Measurements from ENCODE around the gene CDH18.

CDH18 gene

GRCh38 chr5:19986806-19987205 lies 1.2 kb downstream of the CDH18 start:
- Histone ChIP-seq H3K9me3 (no peaks in the 10 kb centered on the region), H3K4me1 (peaks cover 9% of the 10 kb centered on the region), H3K36me3 (no peaks in the 10 kb centered on the region), H3K4me3 (ENCODE audit: low read depth, low read length) (no peak overlapping the region; the same call in 1 of the 2 replicates), H3K27me3 (no peaks in the 10 kb centered on the region)
- no peak for DNase-seq
- TF ChIP-seq, protein P1, sequence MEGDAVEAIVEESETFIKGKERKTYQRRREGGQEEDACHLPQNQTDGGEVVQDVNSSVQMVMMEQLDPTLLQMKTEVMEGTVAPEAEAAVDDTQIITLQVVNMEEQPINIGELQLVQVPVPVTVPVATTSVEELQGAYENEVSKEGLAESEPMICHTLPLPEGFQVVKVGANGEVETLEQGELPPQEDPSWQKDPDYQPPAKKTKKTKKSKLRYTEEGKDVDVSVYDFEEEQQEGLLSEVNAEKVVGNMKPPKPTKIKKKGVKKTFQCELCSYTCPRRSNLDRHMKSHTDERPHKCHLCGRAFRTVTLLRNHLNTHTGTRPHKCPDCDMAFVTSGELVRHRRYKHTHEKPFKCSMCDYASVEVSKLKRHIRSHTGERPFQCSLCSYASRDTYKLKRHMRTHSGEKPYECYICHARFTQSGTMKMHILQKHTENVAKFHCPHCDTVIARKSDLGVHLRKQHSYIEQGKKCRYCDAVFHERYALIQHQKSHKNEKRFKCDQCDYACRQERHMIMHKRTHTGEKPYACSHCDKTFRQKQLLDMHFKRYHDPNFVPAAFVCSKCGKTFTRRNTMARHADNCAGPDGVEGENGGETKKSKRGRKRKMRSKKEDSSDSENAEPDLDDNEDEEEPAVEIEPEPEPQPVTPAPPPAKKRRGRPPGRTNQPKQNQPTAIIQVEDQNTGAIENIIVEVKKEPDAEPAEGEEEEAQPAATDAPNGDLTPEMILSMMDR (IDR thresholded peaks at IDR 0.05; ENCODE audit: low read depth, low read length) = no peak

GRCh38 chr5:19986031-19986619 lies 1.9 kb downstream of the CDH18 start:
- DNase-seq = no peak
- Histone ChIP-seq H3K36me3 (no peaks in the 10 kb centered on the region), H3K9me3 (no peaks in the 10 kb centered on the region), H3K4me1 (peaks cover 9% of the 10 kb centered on the region), H3K27me3 (no peaks in the 10 kb centered on the region), H3K4me3 (ENCODE audit: low read depth, low read length) (no peak overlapping the region)
- TF ChIP-seq, protein P1 (IDR thresholded peaks at IDR 0.05; ENCODE audit: low read depth, low read length) = no peak

DNA sequence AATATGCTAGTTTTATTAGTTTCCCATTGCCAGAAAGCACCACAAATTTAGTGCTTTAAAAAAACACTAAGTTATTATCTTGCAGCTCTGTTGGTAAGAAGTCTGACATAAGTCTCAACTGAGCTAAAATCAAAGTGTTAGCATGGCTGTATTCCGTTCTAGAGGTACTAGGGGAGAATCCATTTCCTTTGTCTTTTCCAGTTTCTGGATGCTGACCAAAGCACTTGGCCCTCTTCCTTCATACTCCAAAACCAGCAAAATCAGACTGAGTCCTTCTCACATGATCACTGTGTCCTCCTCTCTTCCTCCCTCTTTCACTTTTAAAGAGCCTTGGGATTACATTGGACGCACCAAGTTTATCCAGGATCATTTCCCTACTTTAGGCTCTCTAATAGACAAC lies 9.5 kb downstream of the CDH18 start:
- TF ChIP-seq, protein P1 (IDR thresholded peaks at IDR 0.05; ENCODE audit: low read depth, low read length) = no peak
- Histone ChIP-seq H3K4me1 (peaks cover 16% of the 10 kb centered on the region), H3K27me3 (no peaks in the 10 kb centered on the region), H3K36me3 (no peaks in the 10 kb centered on the region; the same call in 1 of the 2 replicates), H3K9me3 (no peaks in the 10 kb centered on the region), H3K4me3 (ENCODE audit: low read depth, low read length) (no peak overlapping the region)
- DNase-seq = no peak

- TF ChIP-seq, protein P1 (IDR thresholded peaks at IDR 0.05; ENCODE audit: low read depth, low read length) = no peak
- Histone ChIP-seq H3K9me3 (no peaks in the 10 kb centered on the region), H3K4me1 (peaks cover 16% of the 10 kb centered on the region), H3K4me3 (ENCODE audit: low read depth, low read length) (no peak overlapping the region), H3K27me3 (no peaks in the 10 kb centered on the region), H3K36me3 (no peaks in the 10 kb centered on the region; the same call in 1 of the 2 replicates)
- peak; percentile 27 for DNase-seq
These were observed 10.9 kb downstream of the CDH18 start for GRCh38 chr5:19977099-19977498.

DNA sequence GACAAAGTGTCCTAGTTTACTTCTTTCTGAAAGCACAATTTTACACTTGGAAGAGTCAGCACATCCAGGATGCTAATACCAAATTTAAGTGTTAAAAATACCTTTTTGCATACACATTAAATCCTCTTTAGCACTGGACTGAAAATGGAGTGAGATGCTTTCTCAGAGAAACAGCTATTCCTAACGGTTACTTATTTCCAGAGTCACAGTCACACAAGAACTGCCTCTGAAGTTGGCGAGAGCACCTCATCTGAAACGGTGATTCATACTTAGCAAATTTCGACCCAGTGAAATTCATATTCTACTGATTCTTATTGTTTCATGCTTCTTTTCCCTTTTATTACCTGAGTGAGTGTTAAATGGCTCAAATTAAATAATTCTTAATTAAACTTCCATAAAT lies 12.2 kb downstream of the CDH18 start:
- Histone ChIP-seq H3K36me3 (no peaks in the 10 kb centered on the region; the same call in 1 of the 2 replicates), H3K27me3 (no peaks in the 10 kb centered on the region), H3K4me1 (peaks cover 16% of the 10 kb centered on the region), H3K9me3 (no peaks in the 10 kb centered on the region), H3K4me3 (ENCODE audit: low read depth, low read length) (no peak overlapping the region)
- DNase-seq = no peak
- TF ChIP-seq, protein P1 (IDR thresholded peaks at IDR 0.05; ENCODE audit: low read depth, low read length) = no peak

- Histone ChIP-seq H3K4me1 (no peaks in the 10 kb centered on the region; the same call in 1 of the 2 replicates), H3K27me3 (no peaks in the 10 kb centered on the region), H3K4me3 (ENCODE audit: low read depth, low read length) (no peak overlapping the region), H3K36me3 (no peaks in the 10 kb centered on the region), H3K9me3 (peaks cover 3% of the 10 kb centered on the region)
- TF ChIP-seq, protein P1 (IDR thresholded peaks at IDR 0.05; ENCODE audit: low read depth, low read length) = no peak
- no peak for DNase-seq
These were observed 27.5 kb downstream of the CDH18 start for GRCh38 chr5:19960451-19960850.
